ENCODE measurements around the gene RENBP.

The RENBP gene

DNA sequence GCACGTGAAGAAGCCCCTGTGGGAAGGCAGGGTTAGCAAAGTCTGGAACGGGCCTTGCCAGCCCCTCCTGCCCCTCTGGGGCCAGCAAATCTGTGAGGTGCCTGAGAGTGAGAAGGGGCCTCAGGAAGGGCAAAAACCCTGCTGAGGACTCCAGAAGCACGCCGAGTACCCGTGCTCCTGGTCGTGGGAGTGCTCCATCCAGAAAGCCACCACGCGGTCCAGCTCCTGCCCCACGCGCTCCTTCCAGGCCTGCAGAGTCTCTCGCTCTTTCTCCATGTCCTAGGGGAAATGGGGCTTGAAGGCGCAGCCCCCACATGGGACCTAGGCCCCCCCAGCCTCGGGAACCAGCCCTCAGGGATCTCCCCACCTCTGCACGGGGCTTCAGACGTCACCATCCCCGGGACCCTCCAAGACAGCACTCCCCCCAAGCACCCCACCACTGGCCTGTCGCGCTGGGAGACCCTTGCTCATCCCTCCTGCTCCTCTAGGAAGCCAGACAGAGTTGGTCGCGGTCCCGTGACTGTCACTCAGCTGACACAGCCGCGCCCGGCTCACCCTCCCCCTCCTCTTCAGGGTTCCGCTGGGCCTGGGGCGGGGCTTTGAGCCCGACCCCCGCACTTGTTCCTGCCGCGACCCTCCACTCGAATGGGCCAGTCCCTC is at the start of gene RENBP:
TSS of gene RENBP (minus strand) at position 504 of the 660 bp plus-strand sequence. CDS start at position 471, 33 bp downstream.
- DNase-seq (ENCODE audit: low read depth) = no peak
- TF ChIP-seq, protein P1, sequence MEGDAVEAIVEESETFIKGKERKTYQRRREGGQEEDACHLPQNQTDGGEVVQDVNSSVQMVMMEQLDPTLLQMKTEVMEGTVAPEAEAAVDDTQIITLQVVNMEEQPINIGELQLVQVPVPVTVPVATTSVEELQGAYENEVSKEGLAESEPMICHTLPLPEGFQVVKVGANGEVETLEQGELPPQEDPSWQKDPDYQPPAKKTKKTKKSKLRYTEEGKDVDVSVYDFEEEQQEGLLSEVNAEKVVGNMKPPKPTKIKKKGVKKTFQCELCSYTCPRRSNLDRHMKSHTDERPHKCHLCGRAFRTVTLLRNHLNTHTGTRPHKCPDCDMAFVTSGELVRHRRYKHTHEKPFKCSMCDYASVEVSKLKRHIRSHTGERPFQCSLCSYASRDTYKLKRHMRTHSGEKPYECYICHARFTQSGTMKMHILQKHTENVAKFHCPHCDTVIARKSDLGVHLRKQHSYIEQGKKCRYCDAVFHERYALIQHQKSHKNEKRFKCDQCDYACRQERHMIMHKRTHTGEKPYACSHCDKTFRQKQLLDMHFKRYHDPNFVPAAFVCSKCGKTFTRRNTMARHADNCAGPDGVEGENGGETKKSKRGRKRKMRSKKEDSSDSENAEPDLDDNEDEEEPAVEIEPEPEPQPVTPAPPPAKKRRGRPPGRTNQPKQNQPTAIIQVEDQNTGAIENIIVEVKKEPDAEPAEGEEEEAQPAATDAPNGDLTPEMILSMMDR (IDR thresholded peaks at IDR 0.05; ENCODE audit: low read depth, low read length, missing control alignments) = no peak

DNA sequence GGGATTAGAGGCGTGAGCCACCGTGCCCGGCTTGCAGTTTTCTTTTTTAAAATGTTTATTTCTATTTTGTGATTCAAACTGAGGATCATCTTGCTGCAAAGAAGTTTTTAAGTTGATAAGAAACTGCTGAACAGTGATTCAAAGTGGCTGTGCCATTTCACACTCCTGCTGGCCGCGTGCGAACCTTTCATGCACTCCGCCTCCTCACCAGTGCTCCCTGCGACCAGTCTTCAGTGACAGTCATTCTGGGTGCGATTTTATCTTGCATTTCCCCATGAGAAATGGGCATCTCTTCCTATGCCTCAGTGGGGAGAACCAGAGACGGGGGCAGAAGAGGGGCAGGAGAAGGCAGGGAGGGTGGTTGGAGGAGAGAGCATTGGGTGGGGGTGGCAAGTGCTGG is 49.5 kb upstream of the RENBP start:
- DNase-seq (ENCODE audit: low read depth) = no peak
- TF ChIP-seq, protein P1 (IDR thresholded peaks at IDR 0.05; ENCODE audit: low read depth, low read length, missing control alignments) = no peak
- no peak overlapping the region for H3K4me3 ChIP-seq (ENCODE audit: low read depth, low read length)
- in situ Hi-C loops (cut with HindIII; ENCODE audit: low sequenced_read_pairs) = no loop called here

More for the DNA sequence above, at the start of gene RENBP:
- in situ Hi-C loops (cut with HindIII; ENCODE audit: low sequenced_read_pairs) = no loop called here
- no peak within 1 kb of the TSS for H3K4me3 ChIP-seq (ENCODE audit: low read depth, low read length)

DNA sequence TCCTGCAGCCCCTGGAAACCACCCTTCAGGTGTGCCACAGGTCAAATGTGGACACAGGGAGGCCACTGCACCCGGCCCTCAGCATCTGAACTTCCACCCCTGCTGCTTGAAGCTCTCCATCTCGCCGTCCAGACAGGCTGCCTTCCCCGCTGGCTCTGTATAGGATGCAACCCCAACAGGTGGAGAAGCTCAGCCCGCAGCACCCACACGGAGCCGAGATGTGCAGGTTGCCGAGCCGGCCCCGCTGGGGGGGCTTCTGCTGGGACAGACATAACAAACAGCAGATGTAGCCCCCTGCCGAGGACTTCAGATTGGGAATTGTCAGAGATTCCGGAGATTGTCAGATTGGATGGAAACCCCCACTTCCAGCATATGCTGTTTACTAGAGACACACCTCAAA is 48.6 kb upstream of the RENBP start:
- in situ Hi-C loops (cut with HindIII; ENCODE audit: low sequenced_read_pairs) = no loop called here
- TF ChIP-seq, protein P1 (IDR thresholded peaks at IDR 0.05; ENCODE audit: low read depth, low read length, missing control alignments) = no peak
- no peak for DNase-seq (ENCODE audit: low read depth)
- H3K4me3 ChIP-seq (ENCODE audit: low read depth, low read length) = no peak overlapping the region

DNA sequence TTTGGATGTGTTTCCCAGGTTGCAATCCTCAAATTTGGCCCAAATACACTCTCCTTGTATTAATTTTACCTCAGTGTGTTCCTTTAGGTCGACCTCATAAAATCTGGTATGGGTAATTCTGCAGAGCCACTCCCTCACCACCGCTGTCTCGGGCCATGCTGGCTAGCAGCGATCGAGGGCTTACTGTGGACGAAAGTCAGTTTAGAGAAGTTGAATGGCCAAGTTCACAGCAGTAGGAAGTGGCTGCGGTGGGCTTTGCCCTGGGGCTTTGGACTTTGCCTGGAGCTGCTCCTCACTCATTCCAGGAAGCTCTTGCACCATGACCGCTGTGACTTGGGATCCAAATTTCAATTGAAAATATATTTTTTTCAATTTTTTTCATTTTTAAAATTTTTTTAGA is 47.7 kb upstream of the RENBP start:
- in situ Hi-C loops (cut with HindIII; ENCODE audit: low sequenced_read_pairs) = no loop called here

DNA sequence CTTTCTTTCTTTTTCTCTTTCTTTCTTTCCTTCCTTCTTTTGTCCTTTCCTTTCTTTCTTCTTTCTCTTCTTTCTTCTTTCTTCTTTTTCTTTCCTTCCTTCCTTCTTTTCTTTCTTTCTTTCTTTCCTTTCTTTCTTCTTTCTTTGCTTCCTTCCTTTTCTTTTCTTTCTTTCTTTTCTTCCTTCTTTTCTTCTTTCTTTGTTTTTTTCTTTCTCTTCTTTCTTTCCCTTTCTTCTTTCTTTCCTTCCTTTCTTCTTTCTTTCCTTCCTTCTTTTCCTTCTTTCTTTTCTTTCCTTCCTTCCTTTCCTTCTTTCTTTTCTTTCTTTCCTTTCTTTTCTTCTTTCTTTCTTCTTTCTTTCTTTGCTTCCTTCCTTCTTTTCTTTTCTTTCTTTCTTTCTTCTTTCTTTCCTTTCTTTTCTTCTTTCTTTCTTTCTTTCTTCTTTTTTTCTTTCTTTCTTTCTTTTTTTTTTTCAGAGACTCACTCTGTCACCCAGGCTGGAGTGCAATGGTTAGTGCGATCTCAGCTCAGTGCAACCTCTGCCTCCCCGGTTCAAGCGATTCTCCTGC is 46.7 kb upstream of the RENBP start:
- TF ChIP-seq, protein P1 (IDR thresholded peaks at IDR 0.05; ENCODE audit: low read depth, low read length, missing control alignments) = no peak
- no peak overlapping the region for H3K4me3 ChIP-seq (ENCODE audit: low read depth, low read length)
- DNase-seq (ENCODE audit: low read depth) = no peak
- in situ Hi-C loops (cut with HindIII; ENCODE audit: low sequenced_read_pairs) = no loop called here

More for the DNA sequence above, 47.7 kb upstream of the RENBP start:
- no peak for DNase-seq (ENCODE audit: low read depth)
- no peak overlapping the region for H3K4me3 ChIP-seq (ENCODE audit: low read depth, low read length)
- TF ChIP-seq, protein P1 (IDR thresholded peaks at IDR 0.05; ENCODE audit: low read depth, low read length, missing control alignments) = no peak

DNA sequence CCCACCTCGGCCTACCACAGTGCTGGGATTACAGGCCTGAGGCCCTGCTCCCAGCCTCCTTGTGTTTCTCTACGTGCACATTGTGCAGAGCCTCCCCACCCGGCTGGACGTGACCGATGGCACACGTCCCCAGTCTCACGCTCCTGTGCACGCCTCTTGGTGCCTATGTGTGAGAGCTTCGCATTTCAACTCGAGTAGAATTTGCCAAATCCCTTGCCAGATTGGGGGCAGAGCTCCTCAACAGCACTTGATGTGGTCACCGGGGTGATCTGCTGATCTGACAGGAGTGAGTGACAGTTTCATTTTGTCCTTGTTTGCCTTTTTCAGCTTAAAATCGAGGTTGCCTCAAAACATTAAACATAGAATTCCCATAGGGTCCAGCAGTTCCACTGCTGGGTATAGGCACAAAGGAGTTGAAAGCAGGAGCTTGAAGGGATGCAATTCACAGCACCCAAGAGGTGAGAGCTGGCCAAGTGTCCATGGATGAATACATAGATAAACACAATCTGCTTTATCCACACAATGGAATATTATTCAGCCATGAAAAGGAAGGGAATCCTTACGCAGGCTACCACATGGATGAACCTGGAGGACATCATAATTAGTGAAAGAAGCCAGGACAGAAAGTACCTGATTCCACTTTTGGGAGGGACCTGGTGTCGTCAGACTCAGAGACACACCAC is 45.7 kb upstream of the RENBP start:
- DNase-seq (ENCODE audit: low read depth) = no peak
- no peak overlapping the region for H3K4me3 ChIP-seq (ENCODE audit: low read depth, low read length)
- TF ChIP-seq, protein P1 (IDR thresholded peaks at IDR 0.05; ENCODE audit: low read depth, low read length, missing control alignments) = no peak
- in situ Hi-C loops (cut with HindIII; ENCODE audit: low sequenced_read_pairs) = no loop called here

All from astrocyte of the cerebellum (primary cell).